Ishikawa (cell line): Measurements from ENCODE around the gene ATP10B.

Experiments
- CREB1 ChIP-seq: IDR thresholded peaks from 2 replicates; pipeline ENCODE4 v1.6.1; 2012; ENCODE audit warnings: low read depth
- EP300 ChIP-seq: IDR thresholded peaks from 2 replicates; pipeline ENCODE4 v1.6.1; 2012; ENCODE audit warnings: borderline replicate concordance
- FOXM1 ChIP-seq: IDR thresholded peaks from 2 replicates; pipeline ENCODE4 v1.6.1; 2012; ENCODE audit warnings: low read depth, borderline replicate concordance
- MAX ChIP-seq: IDR thresholded peaks from 2 replicates; pipeline ENCODE4 v1.6.1; 2012
- NFIC ChIP-seq: IDR thresholded peaks from 2 replicates; pipeline ENCODE4 v1.6.1; 2012
- RAD21 ChIP-seq: IDR thresholded peaks from 2 replicates; pipeline ENCODE4 v1.6.1; 2012; ENCODE audit warnings: low read depth
- REST ChIP-seq: IDR thresholded peaks from 2 replicates; pipeline ENCODE4 v1.6.1; 2012; ENCODE audit warnings: low read depth, mild to moderate bottlenecking
- TAF1 ChIP-seq: IDR thresholded peaks from 2 replicates; pipeline ENCODE4 v1.6.1; 2012; ENCODE audit warnings: low read depth, mild to moderate bottlenecking
- TCF12 ChIP-seq: IDR thresholded peaks from 2 replicates; pipeline ENCODE4 v1.6.1; 2012; ENCODE audit warnings: low read depth
- USF1 ChIP-seq: IDR thresholded peaks from 2 replicates; pipeline ENCODE4 v1.6.1; 2012
- YY1 ChIP-seq: IDR thresholded peaks from 2 replicates; pipeline ENCODE4 v1.6.1; 2012; ENCODE audit warnings: low read depth
- ZBTB7A ChIP-seq: IDR thresholded peaks from 2 replicates; pipeline ENCODE4 v1.6.1; 2012; ENCODE audit warnings: low read depth

- TF ChIP-seq CREB1 (no peak), TCF12 (no peak), TAF1 (no peak), MAX (no peak), REST (no peak), USF1 (no peak), NFIC (no peak), RAD21 (no peak), EP300 (no peak), FOXM1 (no peak), YY1 (no peak), ZBTB7A (no peak)
Observed at GRCh38 chr5:160824301-160825001, 27.6 kb downstream of the ATP10B start.
